CD4-positive, alpha-beta T cell treated with Interleukin-15 for 4 hours (primary cell): Measurements from ENCODE around the gene TRAPPC1.

ENCODE experiments used
- DNase-seq: peaks from one replicate; pipeline ENCODE4 v3.0.0-alpha.2; 2020; ENCODE audit warnings: low spot score

The TRAPPC1 gene

DNA sequence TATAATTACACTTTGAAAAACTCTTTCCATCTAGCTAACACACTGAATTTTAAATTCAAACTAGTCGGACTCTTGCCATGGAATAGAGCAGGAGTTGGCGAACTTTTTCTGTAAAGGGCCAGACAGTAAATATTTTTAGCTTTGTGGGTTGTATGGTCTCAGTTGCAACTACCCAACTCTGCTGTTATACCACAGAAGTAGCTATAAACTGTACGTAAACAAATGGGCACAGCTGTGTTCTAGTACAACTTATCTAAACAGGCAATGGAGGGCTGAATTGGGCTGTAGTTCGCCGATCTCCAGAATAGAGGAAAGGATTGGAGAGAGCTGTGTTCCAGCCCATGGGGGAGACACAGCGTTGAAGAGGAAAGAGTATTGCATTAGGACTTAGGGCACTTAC lies 9.0 kb upstream of the TRAPPC1 start:
- no peak for DNase-seq

DNA sequence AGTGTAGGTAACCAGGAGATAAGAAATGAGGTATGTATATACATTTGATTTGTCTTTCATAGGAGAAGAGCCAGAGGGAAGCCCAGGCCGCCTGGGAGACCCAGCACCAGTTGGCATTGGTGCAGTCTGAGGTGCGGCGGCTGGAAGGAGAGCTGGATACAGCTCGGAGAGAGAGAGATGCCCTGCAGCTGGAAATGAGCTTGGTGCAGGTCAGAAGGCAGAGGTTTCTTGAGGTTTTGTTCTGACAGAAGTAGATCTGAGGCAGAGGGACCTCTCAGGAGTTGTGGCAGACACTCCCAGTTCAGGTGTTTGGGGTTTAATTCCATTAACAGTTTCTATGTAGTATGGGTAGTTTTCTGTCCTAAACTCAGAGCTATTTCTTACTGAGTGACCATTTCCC lies 8.3 kb upstream of the TRAPPC1 start:
- DNase-seq = no peak

DNA sequence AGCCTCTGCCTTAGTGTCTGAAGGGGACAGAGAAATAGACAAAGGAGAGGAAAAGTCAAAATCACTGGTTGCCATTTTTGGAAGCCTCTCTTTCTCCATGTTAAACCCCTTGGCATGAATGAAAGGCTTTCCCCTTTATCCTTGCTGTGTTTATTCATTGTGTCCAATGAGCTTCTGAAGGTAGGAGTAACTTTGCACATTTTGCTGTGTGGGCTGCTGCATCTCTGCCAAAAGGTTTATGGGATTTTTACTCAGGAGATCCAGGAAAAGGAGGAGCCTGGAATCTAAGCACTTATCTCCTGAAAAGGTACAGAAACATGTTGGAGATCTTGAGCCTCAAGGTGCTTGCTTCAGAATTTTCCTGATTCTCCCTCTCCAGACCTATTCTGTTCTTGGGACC lies 4.1 kb upstream of the TRAPPC1 start:
- DNase-seq = no peak

DNA sequence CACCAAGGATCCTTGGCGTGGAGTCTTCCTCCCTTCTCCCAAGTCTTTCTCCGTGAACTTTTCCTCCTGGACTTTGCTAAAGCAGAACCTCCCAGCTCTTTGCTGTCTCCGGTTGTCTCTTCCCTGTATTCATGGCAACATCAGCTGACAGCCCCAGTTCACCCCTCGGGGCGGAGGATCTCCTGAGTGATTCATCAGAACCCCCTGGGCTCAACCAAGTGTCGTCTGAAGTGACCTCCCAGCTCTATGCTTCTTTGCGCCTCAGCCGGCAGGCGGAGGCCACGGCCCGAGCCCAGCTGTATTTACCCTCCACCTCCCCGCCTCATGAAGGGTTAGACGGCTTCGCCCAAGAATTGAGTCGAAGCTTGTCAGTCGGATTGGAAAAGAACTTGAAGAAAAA lies 1.2 kb upstream of the TRAPPC1 start:
- DNase-seq = peak; percentile 25

DNA sequence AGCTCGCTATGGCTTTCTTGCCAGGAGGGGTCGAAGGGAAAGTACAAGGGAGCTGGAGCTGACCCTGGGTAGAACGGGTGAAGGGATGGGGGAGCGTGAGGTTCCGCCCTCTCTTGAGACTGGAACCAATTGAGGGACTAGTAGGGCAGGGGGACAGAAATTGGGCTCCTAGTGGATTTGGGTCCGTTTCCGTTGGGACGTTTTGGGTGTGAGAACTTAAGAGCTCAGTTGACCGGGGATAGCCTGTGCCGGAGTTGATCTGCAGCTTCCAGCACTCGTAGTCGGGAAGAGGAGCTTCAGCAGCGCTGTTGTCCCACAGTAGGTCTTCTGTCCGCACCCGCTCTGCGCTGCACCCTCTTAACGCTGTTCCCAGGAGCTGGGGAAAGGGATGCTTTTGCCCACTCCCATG lies 741 bp upstream of the TRAPPC1 start:
- no peak for DNase-seq

DNA sequence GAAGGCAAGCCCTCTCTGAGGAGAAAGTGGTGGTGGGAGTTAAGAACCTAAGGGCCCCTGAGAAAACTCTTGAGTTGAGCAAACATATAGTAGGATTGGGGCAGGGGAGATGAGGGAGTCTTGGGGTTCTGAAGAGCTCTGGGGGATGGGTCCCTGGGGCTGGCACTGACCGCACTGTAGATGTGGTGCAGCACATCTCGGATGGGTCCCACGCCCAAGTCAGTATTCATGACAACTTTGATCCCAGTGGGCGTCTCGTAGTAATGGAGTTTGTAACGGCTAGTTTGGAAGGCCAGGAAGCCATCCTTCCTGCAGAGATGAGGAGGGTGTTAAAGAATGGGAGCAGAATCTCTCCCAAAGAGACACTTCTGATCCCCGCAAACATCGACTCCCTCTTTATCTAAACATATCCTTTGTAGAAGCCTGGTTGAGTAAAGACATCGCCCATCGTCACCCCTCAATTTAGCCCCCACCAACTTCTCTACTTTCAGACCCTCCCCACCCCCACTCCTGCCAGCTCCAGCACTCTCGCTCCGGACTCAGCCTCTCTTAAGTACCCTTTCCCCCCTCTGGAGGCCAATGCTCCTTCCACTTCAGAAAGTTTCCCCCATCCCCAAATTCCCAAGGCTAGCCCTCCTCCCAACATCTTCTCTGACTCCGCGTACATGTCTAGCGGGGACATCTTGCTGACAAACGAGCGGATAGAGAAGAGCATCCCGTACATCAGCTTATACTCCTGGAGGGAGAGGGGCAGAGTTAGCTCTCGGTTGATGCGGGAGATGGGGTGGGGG lies 710 bp downstream of the TRAPPC1 start:
- DNase-seq = no peak

DNA sequence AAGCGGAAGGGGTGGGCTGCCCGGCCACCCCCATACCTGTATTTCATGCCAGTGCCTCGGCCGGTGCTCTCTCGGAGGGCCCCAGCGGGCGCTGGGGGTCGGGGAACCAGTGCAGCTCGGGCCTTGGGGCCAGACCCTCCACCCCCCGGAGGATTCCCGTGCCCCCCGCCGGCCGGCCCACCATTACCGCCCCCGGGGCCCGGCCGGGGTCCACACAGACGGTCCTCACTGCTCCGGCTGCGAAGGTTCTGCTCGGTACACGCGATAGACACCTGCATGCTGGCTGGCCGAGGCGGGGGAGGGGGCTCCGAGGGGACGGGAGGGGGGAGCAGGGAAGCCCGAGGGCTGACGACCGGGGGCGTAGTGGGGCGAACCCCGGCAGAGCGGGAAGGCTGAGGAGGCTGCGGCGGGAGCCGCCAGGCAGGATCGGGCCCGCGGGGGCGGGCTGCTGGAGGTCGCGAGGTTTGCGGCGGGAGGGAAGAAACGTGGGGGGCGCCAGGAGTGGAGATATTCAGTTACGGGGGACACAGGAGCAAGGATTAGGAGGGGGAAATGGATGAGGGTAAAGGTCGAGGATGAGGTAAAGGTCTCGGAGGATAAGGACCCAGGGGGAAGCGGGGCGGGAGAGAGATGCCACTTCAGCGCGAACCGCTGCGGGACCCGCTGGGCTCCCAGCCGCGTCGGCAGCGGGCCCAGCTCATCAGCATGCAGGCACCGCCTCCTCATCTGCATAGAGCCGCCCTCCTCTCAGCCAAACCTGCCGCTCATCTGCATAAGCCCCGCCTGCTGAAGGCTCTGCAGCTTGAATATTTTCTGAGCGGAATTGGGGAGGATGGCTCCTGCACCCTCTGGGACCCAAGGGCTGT lies 2.4 kb downstream of the TRAPPC1 start, which contains the start of gene KCNAB3:
Gene KCNAB3 (minus strand): TSS at position 699 of the 866 bp plus-strand sequence. CDS start 421 bp downstream, at position 278.
- peak; percentile 48 for DNase-seq

DNA sequence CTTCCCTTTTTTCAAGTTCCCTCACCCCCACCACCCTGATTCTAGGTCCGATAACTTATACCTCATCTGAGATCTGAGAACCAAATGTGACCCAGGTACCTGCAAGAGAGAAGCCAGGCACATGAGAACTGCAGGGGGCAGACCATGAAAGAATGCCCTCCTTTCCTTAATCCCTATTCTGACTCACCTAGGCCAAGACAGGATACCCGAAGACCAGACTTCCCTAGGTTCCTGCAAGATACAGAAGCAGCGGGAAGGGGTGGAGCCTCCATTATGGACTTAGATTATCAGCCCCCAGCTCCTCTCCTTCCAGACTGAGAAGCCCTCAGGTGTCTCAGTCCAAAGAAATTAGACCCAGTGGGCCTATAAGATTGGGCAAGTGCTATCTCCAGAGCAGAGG lies 4.2 kb downstream of the TRAPPC1 start:
- no peak for DNase-seq

DNA sequence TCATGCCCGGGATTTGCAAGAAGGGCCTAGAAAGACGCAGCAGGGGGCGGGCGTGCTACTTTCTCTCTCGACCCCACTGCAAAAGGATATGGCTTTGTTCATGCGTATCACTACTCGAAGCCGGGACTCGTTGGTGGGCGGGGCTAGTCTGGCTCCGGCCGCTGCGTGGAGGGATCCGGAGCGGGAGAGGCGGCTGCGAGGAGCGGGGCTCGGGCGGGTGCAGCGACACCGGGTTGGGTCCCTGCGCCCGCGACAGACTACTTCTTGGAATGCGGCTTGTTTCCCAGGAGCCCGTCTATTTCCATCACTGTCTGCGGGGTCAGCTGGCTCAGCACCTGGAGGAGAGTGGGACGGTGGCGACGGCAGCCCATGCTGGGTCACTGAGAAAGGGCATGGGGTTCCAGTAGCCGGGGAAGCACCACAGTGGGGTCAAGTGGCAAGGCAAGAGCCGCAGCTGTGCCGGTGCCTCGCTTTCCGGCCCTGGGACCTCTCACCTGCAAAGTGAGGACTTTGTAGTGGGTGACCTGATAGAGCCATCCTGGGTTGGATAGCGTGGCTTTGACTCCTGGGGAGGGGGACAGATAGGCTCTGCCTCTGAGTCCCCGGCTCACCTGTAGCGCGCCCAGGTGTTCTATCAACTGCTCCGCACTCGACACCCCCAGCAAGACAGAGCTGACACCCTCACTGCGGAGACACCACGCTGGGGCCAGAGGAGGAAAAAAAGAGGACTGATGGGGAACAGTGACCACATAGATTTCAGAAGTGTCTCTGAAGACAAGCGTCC lies 8.7 kb downstream of the TRAPPC1 start:
- peak; percentile 86 for DNase-seq

DNA sequence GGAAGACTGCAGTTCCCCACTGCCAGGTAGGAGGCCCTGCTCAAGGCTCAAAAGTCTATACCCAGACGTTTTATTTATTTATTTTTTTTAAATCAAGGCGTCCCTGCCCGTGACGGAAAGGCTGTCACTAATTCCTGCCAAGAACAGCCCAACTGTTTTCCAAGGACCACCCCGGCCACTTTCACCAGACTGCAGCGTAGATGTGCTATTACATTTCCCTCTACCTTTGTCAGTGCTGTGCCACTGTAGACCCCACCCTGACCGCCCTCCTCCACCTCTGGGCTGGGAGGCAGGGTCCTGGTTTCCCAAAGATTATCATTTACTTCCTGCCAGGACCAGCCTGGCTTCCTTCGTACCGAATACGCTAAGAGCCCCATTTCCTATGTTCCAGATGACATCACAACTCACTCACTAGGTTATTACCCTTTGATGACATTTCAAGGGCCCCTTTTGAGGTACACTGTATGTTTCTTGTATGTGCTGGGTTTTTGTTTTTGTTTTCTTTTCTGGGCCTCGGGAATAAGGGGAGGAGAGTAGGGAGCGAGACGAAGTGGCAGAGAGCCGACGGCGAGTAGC lies 9.4 kb downstream of the TRAPPC1 start:
- no peak for DNase-seq

DNA sequence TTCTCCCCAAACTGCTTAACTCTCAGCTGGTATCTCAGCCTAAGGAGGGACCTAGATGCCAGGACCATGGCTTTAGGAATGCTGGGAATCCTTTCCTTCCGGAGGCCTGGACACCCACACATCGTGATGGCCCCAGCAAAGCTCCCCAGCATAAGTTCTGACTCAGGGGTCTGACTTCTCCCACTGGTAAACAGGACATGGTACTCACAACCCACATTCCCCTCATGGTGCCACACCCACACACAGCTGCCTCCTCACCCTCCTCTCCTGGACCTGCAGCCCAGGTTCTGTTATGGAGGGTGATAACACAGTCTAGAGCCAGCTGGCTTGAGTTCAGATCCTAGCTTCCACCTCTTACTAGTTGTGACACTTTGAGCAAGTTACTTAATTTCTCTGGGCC lies 14.9 kb downstream of the TRAPPC1 start:
- no peak for DNase-seq

DNA sequence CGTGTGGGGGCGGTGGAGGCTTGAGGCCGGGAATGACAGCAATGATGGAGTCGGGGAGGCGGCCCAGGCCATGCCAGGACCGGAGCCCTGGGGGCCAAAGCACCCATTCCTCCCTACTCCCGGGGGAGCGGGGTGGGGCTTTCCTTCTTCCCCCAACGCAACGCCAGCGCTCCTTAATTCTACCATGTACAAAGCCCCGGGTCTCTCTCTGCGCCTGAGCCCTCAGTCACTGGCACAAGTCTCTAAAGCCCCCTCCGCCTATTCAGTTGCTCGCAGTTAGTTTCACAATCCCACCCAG lies 15.4 kb downstream of the TRAPPC1 start:
- no peak for DNase-seq

DNA sequence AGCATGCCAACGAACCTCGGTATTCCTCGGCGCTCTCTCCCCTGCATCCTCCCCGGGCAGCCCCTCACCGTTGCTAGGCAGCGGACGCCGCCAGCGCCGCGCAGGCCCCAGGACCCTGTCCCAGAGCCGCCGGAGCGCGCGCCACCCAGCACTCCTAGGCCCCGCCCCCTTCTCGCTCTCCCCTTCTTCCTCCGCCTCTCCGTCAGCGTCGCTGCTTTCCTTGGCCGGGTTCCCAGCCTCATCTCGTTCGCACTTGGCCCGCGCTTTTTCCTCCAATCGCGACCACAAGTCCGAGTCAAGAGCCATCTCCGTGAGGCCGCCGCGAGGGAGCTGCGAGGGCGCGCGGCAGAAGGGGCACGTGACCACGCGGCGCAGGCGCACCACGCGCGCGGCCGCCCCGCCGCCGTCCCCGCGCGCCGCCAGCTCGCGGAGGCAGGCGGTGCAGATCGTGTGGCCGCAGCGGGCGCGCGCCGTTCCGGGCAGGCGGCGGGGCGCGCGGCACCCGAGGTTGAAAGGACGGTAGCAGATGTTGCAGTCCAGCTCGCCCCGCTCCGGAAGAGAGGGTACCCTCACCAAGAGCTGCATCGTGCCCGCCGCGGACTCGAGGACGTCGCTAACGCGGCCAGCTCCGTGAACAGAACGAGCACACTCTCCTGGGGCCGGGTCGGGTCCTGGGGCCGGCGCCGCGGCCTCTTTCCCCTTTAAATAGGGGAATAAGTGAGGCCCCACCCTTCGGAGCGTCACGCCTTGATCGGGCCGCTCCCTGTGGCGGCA lies 15.9 kb downstream of the TRAPPC1 start, which contains the start of gene RNF227:
Gene RNF227 (minus strand): TSS at position 679 of the 774 bp plus-strand sequence. CDS start 94 bp downstream, at position 585.
- DNase-seq = peak; percentile 82

DNA sequence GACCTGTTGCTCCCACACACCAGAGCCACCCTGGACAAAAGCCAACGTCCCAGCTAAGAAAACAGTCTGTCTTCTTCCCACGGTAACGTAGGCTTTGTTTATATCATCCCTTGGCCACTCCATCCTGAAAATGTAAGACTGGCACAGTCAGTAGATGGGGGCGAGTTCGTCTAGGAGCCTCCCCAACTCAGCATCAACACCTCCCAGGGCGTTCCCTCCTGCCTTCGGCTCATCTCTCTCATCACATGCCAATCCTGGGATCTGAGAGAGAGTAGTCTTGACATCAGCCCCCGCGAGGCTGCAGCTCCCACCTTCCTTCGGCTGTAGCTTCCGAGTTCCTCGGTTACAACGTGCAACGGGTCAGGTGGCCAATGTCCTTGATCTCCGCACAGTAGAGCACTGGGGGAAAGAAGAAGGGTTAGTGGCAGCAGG lies 16.6 kb downstream of the TRAPPC1 start:
- no peak for DNase-seq

DNA sequence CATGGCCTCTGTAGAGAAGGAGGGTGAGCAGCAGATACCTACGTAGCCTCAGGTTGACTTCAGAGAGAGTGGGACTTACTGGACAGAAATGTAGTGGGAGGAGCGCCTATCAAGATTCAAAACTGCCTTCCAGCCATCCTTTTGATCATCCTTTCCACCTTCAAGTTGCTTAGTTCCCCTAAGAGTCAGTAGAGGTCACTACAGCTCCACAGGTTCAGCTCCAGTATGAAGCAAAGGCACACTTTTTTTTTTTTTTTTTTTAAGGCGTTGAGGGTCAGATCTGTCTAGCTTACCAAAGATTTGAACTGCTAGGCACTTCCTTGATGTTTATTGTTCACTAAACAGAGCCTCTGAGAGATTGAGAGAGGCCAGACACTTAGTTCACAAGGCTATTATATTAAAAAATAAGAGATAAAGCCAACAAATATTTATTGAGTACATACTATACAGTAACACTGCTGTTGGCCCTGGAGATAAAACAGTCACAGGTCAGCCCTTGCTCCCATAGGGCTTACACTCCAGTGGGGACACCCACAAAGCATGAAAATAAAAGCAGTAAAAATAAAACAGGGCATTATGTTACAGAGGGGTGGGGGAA lies 18.7 kb downstream of the TRAPPC1 start:
- DNase-seq = peak; percentile 78

DNA sequence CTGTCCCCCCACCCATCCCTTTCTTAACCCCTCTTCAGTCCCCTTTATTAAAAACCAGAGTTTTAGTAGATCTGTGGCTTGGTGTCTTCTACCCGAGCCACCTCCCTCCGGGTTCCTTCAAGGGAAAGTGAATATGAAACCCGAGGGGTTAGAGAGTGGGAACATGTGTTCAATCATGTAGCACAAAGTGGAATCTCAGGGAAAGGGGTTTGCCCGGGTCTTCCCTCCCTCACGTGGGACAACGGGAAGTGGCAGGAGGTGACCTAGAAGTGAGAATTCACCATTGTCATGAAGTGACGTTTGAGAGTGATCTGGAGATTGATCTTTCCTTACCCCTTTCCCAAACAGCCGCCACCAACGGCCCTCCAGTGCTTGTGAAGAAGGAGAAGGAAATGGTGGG lies 20.6 kb downstream of the TRAPPC1 start:
- no peak for DNase-seq

DNA sequence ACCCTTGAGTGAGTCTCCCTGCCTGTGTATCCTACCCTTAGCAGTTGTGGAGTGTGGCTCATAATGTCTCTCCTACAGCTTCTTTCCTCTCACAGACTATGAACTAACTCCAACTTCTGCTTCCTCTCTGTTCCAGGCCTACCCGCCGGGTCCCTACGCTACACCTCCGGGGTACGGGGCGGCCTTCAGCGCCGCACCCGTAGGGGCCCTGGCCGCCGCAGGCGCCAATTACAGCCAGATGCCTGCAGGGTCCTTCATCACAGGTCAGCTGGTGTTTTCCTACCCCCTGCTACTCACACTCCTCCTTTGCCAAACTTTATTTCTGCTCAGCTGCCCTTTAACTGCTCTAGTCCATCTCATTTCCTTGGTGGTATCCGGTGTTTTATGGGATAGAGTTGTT lies 21.0 kb downstream of the TRAPPC1 start:
- DNase-seq = no peak

DNA sequence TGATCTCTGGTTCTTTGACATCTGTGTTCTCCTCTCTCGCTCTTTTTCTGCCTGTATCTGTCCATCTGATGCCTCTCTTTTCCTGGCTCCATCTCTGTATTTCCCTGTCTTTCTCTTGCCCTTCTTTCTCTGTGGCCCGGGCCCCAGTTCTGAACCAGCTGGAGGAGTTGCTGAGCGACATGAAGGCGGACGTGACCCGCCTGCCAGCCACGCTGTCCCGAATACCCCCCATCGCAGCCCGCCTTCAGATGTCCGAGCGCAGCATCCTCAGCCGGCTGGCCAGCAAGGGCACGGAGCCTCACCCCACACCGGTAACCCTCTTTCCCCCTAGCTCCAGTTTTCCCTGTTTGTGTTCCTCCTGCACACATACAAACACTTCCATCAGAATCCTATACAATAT lies 21.5 kb downstream of the TRAPPC1 start:
- DNase-seq = no peak

DNA sequence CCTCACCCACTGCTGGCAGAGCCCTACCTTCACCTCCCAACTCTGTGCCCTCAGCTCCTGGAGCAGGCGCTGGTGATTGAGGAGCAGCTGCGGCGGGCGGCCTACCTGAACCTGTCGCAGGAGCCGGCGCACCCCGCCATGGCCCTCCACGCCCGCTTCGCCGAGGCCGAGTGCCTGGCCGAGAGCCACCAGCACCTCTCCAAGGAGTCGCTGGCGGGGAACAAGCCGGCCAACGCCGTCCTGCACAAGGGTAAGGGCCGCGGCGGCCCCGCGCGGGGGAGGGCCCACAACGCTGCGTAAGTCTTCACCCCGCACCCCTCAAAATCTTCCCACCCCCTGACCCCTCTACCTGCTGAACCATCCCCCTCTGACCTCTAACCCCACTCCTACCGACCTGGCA lies 22.7 kb downstream of the TRAPPC1 start:
- DNase-seq = no peak

DNA sequence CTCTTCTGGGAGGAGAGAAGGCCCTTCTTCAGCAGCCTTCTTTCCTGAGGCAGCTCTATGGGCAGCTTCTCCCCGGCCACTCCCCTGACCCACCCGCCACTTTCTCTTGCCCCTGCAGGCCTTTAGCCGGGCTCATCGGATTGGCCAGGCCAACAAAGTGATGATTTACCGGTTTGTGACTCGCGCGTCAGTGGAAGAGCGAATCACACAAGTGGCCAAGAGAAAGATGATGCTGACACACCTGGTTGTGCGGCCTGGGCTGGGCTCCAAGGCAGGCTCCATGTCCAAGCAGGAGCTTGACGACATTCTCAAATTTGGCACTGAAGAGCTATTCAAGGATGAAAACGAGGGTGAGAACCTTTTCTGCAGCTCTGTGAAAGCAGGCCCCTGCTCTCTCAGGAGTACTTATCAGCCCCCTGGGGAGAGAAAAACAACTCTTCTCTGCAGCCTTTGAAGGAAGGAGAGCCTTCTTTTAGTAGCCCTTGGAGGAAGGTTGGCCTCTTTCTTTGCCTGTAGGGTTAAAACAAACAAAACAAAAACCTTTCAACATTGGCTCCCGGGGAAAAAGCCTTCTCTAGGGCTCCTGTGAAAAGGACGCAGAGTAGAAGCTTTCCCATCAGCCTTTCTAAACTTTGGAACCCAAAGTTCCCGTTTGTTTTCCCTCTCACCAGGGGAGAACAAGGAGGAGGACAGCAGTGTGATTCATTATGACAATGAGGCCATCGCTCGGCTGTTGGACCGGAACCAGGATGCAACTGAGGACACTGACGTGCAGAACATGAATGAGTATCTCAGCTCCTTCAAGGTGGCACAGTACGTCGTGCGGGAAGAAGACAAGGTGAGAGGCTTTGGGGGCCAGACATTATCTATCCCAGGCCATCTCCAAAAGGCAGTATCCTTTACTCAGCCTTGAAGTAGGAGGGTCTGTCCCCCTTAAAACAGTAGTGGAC lies 28.3 kb downstream of the TRAPPC1 start:
- no peak for DNase-seq
